ENCODE data around the gene ACAP1. TPM values are rescaled to one million over a fixed set of nuclear protein-coding genes. Genes with fewer than 3 reads are reported as not detected.

Gene ACAP1
- total RNA-seq, 1 donor from 2014 or later = 0.81 TPM

GRCh38 chr17:7293159-7293558 is 43.2 kb upstream of the ACAP1 start:
- no peak for DNase-seq (ENCODE audit: low read depth)
- TF ChIP-seq CTCF (conservative IDR thresholded peaks at IDR 0.05; ENCODE audit: low read depth, low read length) = no peak
- H3K4me3 ChIP-seq (ENCODE audit: low read depth, low read length) = no peak overlapping the region

GRCh38 chr17:7293816-7294613 is 42.3 kb upstream of the ACAP1 start:
- no peak for TF ChIP-seq CTCF (conservative IDR thresholded peaks at IDR 0.05; ENCODE audit: low read depth, low read length)
- no peak overlapping the region for H3K4me3 ChIP-seq (ENCODE audit: low read depth, low read length)
- no peak for DNase-seq (ENCODE audit: low read depth)

GRCh38 chr17:7294614-7295153 is 41.6 kb upstream of the ACAP1 start, which contains the start of gene YBX2:
Gene YBX2 (minus strand): TSS chr17:7294639. CDS start chr17:7294500, 139 bp downstream.
- no peak for DNase-seq (ENCODE audit: low read depth)
- TF ChIP-seq CTCF (conservative IDR thresholded peaks at IDR 0.05; ENCODE audit: low read depth, low read length) = no peak
- H3K4me3 ChIP-seq (ENCODE audit: low read depth, low read length) = peak within 1 kb of the TSS; percentile 40

GRCh38 chr17:7295230-7296180 is 40.8 kb upstream of the ACAP1 start:
- no peak for DNase-seq (ENCODE audit: low read depth)
- peak overlapping the region; percentile 40 for H3K4me3 ChIP-seq (ENCODE audit: low read depth, low read length)
- no peak for TF ChIP-seq CTCF (conservative IDR thresholded peaks at IDR 0.05; ENCODE audit: low read depth, low read length)

GRCh38 chr17:7296189-7296861 is 40.0 kb upstream of the ACAP1 start:
- peak; percentile 88 for TF ChIP-seq CTCF (conservative IDR thresholded peaks at IDR 0.05; ENCODE audit: low read depth, low read length)
- DNase-seq (ENCODE audit: low read depth) = no peak
- H3K4me3 ChIP-seq (ENCODE audit: low read depth, low read length) = no peak overlapping the region

DNA sequence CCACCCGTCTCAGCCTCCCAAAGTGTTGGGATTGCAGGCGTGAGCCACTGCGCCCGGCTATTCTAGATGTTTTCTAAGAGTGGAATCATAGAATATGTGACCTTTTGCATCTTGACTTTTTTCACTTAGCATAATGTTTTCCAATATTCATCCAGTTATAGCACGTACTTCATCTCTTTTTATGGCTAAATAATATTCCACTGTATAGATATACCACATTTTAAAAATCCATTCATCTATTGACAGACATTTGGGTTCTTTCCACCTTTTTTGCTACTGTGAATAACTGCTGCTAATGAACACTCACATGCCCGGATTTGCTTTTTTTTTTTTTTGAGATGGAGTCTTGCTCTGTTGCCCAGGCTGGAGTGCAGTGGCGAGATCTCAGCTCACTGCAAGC is 32.1 kb upstream of the ACAP1 start:
- no peak for DNase-seq (ENCODE audit: low read depth)
- H3K4me3 ChIP-seq (ENCODE audit: low read depth, low read length) = no peak overlapping the region
- TF ChIP-seq CTCF (conservative IDR thresholded peaks at IDR 0.05; ENCODE audit: low read depth, low read length) = no peak

Data from epithelial cell of proximal tubule (primary cell).